HG03045 (cell line): ENCODE measurements around the gene MTUS2.

Experiments
- ATAC-seq: cut with Tn5 transposase; IDR thresholded peaks from one replicate; pipeline ENCODE4 v1.9.1; 2021; ENCODE audit warnings: mild to moderate bottlenecking, moderate library complexity; ENCODE audit not compliant: unreplicated experiment

MTUS2 gene

GRCh38 chr13:29436721-29437280, 616.7 kb downstream of the MTUS2 start:
- ATAC-seq = no peak

GRCh38 chr13:29438769-29439168, 618.6 kb downstream of the MTUS2 start:
- ATAC-seq = no peak

- no peak for ATAC-seq
Observed at GRCh38 chr13:29439601-29440388, 619.7 kb downstream of the MTUS2 start.

- no peak for ATAC-seq
Observed at GRCh38 chr13:29441306-29441705, 621.2 kb downstream of the MTUS2 start.

- ATAC-seq = no peak
Observed at GRCh38 chr13:29446016-29446415, 625.9 kb downstream of the MTUS2 start.

GRCh38 chr13:29448174-29448573, 628.0 kb downstream of the MTUS2 start:
- no peak for ATAC-seq

GRCh38 chr13:29449726-29450125, 629.6 kb downstream of the MTUS2 start:
- ATAC-seq = no peak

GRCh38 chr13:29451976-29452375, 631.8 kb downstream of the MTUS2 start:
- no peak for ATAC-seq

- ATAC-seq = no peak
Observed at GRCh38 chr13:29452773-29453616, 632.9 kb downstream of the MTUS2 start.

GRCh38 chr13:29453617-29454011, 633.5 kb downstream of the MTUS2 start:
- no peak for ATAC-seq

GRCh38 chr13:29454931-29455481, 634.9 kb downstream of the MTUS2 start:
- ATAC-seq = no peak

- ATAC-seq = no peak
Observed at GRCh38 chr13:29456419-29456818, 636.3 kb downstream of the MTUS2 start.

GRCh38 chr13:29457299-29457698, 637.2 kb downstream of the MTUS2 start:
- no peak for ATAC-seq

GRCh38 chr13:29458419-29458818, 638.3 kb downstream of the MTUS2 start:
- ATAC-seq = no peak

- ATAC-seq = no peak
Observed at GRCh38 chr13:29459813-29460355, 639.7 kb downstream of the MTUS2 start.

- no peak for ATAC-seq
Observed at GRCh38 chr13:29464105-29464679, 644.1 kb downstream of the MTUS2 start.

- no peak for ATAC-seq
Observed at GRCh38 chr13:29465741-29466293, 645.7 kb downstream of the MTUS2 start.

GRCh38 chr13:29471551-29471950, 651.4 kb downstream of the MTUS2 start:
- no peak for ATAC-seq

- no peak for ATAC-seq
Observed at GRCh38 chr13:29472332-29472961, 652.3 kb downstream of the MTUS2 start.

GRCh38 chr13:29473166-29473565, 653.0 kb downstream of the MTUS2 start:
- ATAC-seq = no peak
